Measurements from ENCODE around the gene CC2D2A.

DNA sequence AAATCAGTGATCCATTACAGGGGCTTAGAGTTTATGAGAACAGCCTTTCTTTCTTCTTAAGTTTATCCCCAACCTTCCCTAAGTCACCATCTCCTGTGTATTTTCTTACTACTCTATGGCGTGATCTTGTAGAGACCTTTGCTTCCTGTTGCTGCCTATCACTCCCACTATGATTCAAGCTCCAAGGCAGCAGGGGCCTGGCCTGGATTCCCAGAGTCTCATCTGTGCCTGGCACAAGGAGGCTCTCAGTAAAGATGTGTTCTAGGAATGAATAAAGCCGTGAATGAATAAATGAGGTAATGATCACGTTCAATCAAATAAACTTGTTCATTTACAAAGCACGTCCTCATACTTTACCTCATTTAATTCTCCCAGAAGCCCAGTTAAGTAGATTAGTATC lies 45.4 kb downstream of the CC2D2A start:
- no peak for TF ChIP-seq TAF1 (IDR thresholded peaks at IDR 0.05; ENCODE audit: low read depth, low read length)
- no peak for TF ChIP-seq POLR2A (IDR thresholded peaks at IDR 0.05; ENCODE audit: low read depth, low read length)
- no peak for TF ChIP-seq POLR2AphosphoS5 (IDR thresholded peaks at IDR 0.05; ENCODE audit: low read depth, low read length)
- no peak for TF ChIP-seq POU2F2 (IDR thresholded peaks at IDR 0.05; ENCODE audit: low read depth, low read length)

All from GM12891 (cell line).